DND-41 (cell line): ENCODE data around the gene ENOPH1.

Experiments used
- ATAC-seq: fragments of 200-7000 bp; cut with Tn5 transposase; 3 replicates; pipeline ENCODE4 v1.9.1; 2021; ENCODE audit warnings: low read depth; ENCODE audit not compliant: insufficient read depth
- DNase-seq: peaks from one replicate; pipeline ENCODE4 v3.0.0-alpha.2; 2020
- H2AFZ ChIP-seq: 2 replicates; pipeline ENCODE4 v1.6.0; 2012; ENCODE audit warnings: low read depth, low read length
- H3K27ac ChIP-seq: 2 replicates; pipeline ENCODE4 v1.5.1; 2012; ENCODE audit warnings: low read length, inconsistent platforms
- H3K27me3 ChIP-seq: fragments of 200-600 bp; sonication (generic); 2 replicates; pipeline ENCODE4 v1.6.0; 2012; ENCODE audit warnings: low read length, mild to moderate bottlenecking, inconsistent platforms; ENCODE audit not compliant: insufficient read depth, poor library complexity
- H3K36me3 ChIP-seq: 2 replicates; pipeline ENCODE4 v1.5.1; 2012; ENCODE audit warnings: low read length, inconsistent platforms; ENCODE audit not compliant: insufficient read depth
- H3K4me1 ChIP-seq: 2 replicates; pipeline ENCODE4 v1.5.1; 2012; ENCODE audit warnings: mild to moderate bottlenecking, low read length; ENCODE audit not compliant: insufficient read depth
- H3K4me2 ChIP-seq: 2 replicates; pipeline ENCODE4 v1.6.0; 2012; ENCODE audit warnings: mild to moderate bottlenecking, moderate library complexity, low read length, inconsistent platforms; ENCODE audit not compliant: insufficient read depth
- H3K4me3 ChIP-seq, 2 experiments: fragments of 200-600 bp in 1 of 2; shearing (Covaris generic) in 1 of 2; 2 replicates each; pipeline ENCODE4 v1.5.1; 2012 to 2016; ENCODE audit warnings: inconsistent platforms in 2 of 2, low read length in 2 of 2, mild to moderate bottlenecking in 2 of 2, low read depth in 1 of 2, moderate library complexity in 1 of 2
- H3K79me2 ChIP-seq: 2 replicates; pipeline ENCODE4 v1.6.0; 2012; ENCODE audit warnings: low read length, inconsistent platforms; ENCODE audit not compliant: insufficient read depth
- H3K9ac ChIP-seq: 2 replicates; pipeline ENCODE4 v1.6.0; 2012; ENCODE audit warnings: low read depth, mild to moderate bottlenecking, inconsistent platforms, low read length, moderate library complexity
- H3K9me3 ChIP-seq: 2 replicates; pipeline ENCODE4 v1.5.1; 2012; ENCODE audit warnings: low read length, moderate library complexity, mild to moderate bottlenecking, inconsistent platforms; ENCODE audit not compliant: insufficient read depth, severe bottlenecking
- H4K20me1 ChIP-seq: 2 replicates; pipeline ENCODE4 v1.6.0; 2012; ENCODE audit warnings: low read length; ENCODE audit not compliant: insufficient read depth
- CTCF ChIP-seq: IDR thresholded peaks from 2 replicates; pipeline ENCODE4 v1.5.1; 2012; ENCODE audit warnings: borderline replicate concordance, low read length, moderate library complexity, mild to moderate bottlenecking; ENCODE audit not compliant: poor library complexity, severe bottlenecking; ENCODE audit errors: extremely low read depth
- EZH2 ChIP-seq: IDR thresholded peaks from 3 replicates; pipeline ENCODE4 v1.6.1; 2012; ENCODE audit warnings: borderline replicate concordance, low read depth, mild to moderate bottlenecking, moderate library complexity, low read length, inconsistent platforms; ENCODE audit not compliant: severe bottlenecking

Gene ENOPH1

GRCh38 chr4:82482387-82482786 is 52.0 kb downstream of the ENOPH1 start:
- H4K20me1 ChIP-seq = no peaks in the 10 kb centered on the region
- no peak for TF ChIP-seq EZH2
- no peak for TF ChIP-seq CTCF
- no peak overlapping the region for H2AFZ ChIP-seq
- no peaks in the 10 kb centered on the region for H3K27me3 ChIP-seq
- H3K4me3 ChIP-seq = no peak overlapping the region
- DNase-seq = no peak
- no peaks in the 10 kb centered on the region for H3K9me3 ChIP-seq
- no peak overlapping the region for H3K4me2 ChIP-seq
- no peak overlapping the region for H3K27ac ChIP-seq
- no peaks in the 10 kb centered on the region for H3K4me1 ChIP-seq
- H3K9ac ChIP-seq = no peak overlapping the region
- H3K36me3 ChIP-seq = no peaks in the 10 kb centered on the region
- no peak for ATAC-seq
- H3K79me2 ChIP-seq = no peaks in the 10 kb centered on the region

GRCh38 chr4:82484996-82485783 is 54.8 kb downstream of the ENOPH1 start:
- no peak overlapping the region for H3K4me2 ChIP-seq
- no peak for DNase-seq
- H3K9ac ChIP-seq = no peak overlapping the region
- H3K27ac ChIP-seq = no peak overlapping the region
- no peak for ATAC-seq
- no peaks in the 10 kb centered on the region for H3K4me1 ChIP-seq
- H2AFZ ChIP-seq = no peak overlapping the region
- no peaks in the 10 kb centered on the region for H3K9me3 ChIP-seq
- no peaks in the 10 kb centered on the region for H4K20me1 ChIP-seq
- no peaks in the 10 kb centered on the region for H3K27me3 ChIP-seq
- no peak for TF ChIP-seq CTCF
- no peak for TF ChIP-seq EZH2
- no peaks in the 10 kb centered on the region for H3K36me3 ChIP-seq
- H3K79me2 ChIP-seq = no peaks in the 10 kb centered on the region
- H3K4me3 ChIP-seq = no peak overlapping the region

- DNase-seq (no peak), ATAC-seq (no peak)
- H3K27me3 ChIP-seq = no peaks in the 10 kb centered on the region
- H3K9ac ChIP-seq = no peak overlapping the region
- H3K4me1 ChIP-seq = no peaks in the 10 kb centered on the region
- no peak overlapping the region for H2AFZ ChIP-seq
- no peak overlapping the region for H3K4me3 ChIP-seq
- no peaks in the 10 kb centered on the region for H3K79me2 ChIP-seq
- no peak for TF ChIP-seq EZH2
- no peak for TF ChIP-seq CTCF
- H3K4me2 ChIP-seq = no peak overlapping the region
- H3K27ac ChIP-seq = no peak overlapping the region
- H3K9me3 ChIP-seq = no peaks in the 10 kb centered on the region
- no peaks in the 10 kb centered on the region for H3K36me3 ChIP-seq
- H4K20me1 ChIP-seq = no peaks in the 10 kb centered on the region
These were observed 58.7 kb downstream of the ENOPH1 start for GRCh38 chr4:82489076-82489475.

- Histone ChIP-seq H3K27ac (no peak overlapping the region), H3K27me3 (no peaks in the 10 kb centered on the region), H3K4me1 (no peaks in the 10 kb centered on the region), H3K9me3 (no peaks in the 10 kb centered on the region), H4K20me1 (no peaks in the 10 kb centered on the region), H3K4me3 (no peak overlapping the region), H2AFZ (no peak overlapping the region), H3K9ac (no peak overlapping the region), H3K4me2 (no peak overlapping the region), H3K79me2 (no peaks in the 10 kb centered on the region), H3K36me3 (no peaks in the 10 kb centered on the region)
- no peak for ATAC-seq
- no peak for TF ChIP-seq EZH2
- TF ChIP-seq CTCF = no peak
- no peak for DNase-seq
These were observed 59.6 kb downstream of the ENOPH1 start for GRCh38 chr4:82489987-82490386.
